Urinary bladder (tissue), 4 donors: ENCODE measurements around the gene PBX1. TPM values are rescaled to one million over a fixed set of nuclear protein-coding genes. Genes with fewer than 3 reads are reported as not detected.

Experiments
- DNase-seq: peaks from one replicate; pipeline ENCODE4 v3.0.0-alpha.2; 2015; ENCODE audit errors: extremely low spot score
- H3K27ac ChIP-seq: one replicate; pipeline ENCODE4 v1.5.1; 2013; ENCODE audit warnings: low read depth, mild to moderate bottlenecking, moderate library complexity
- H3K36me3 ChIP-seq: one replicate; pipeline ENCODE4 v1.6.1; 2013; ENCODE audit warnings: mild to moderate bottlenecking, moderate library complexity; ENCODE audit not compliant: insufficient read depth
- H3K4me1 ChIP-seq: one replicate; pipeline ENCODE4 v1.6.1; 2013; ENCODE audit warnings: mild to moderate bottlenecking, moderate library complexity; ENCODE audit not compliant: insufficient read depth
- H3K4me3 ChIP-seq: one replicate; pipeline ENCODE4 v1.5.1; 2013; ENCODE audit warnings: low read depth, low read length
- WGBS: extraction: QIAGEN DNeasy Blood & Tissue Kit; methylation state at CpG from one replicate; pipeline ENCODE4 v1.1.7; 2013; 5-methylcytosine and 5-hydroxymethylcytosine counted together
- polyA plus RNA-seq: library from polyadenylated mRNA; stranded (reverse); fragments of 200-250 nt; gene quantifications from one replicate; pipeline ENCODE4 v1.2.3, GENCODE V29; 2013
- total RNA-seq: library from RNA; depleted of rRNA; stranded (reverse); fragments of >200 nt; gene quantifications from one replicate; pipeline ENCODE4 v1.2.3, GENCODE V29; 2014
- donor health status: healthy with polysubstance abuse.
- donor health status: healthy.

The PBX1 gene
- total and polyA plus RNA-seq, 2 donors = 67.8 to 241 TPM

DNA sequence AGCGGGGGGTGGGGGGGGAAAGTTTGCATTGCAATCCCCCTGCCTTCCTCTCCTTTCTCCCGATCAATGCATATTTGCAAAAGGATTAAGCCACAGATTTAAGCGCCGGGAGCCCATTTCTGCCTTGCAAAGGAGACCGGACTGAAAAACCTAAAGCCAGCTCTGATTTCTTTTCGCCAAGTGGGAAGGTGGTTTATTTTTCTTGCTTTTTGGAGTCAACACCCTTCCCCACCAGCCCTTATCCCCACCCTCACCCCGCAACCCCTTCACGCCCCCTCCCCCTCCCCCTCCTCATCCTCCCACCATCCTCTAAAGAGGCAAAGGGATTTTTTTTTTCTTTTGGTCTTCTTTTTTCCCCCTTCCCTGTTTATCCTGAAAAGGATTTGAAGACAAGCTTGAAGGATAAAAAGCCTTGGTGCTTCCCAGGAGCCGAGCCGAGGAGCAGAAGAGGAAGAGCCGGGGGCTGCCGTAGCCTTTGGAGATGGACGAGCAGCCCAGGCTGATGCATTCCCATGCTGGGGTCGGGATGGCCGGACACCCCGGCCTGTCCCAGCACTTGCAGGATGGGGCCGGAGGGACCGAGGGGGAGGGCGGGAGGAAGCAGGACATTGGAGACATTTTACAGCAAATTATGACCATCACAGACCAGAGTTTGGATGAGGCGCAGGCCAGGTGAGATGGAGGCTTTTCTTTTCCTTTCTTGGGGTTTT lies 513 bp downstream of the PBX1 start:
- H3K4me3 ChIP-seq = peak overlapping the region; percentile 84
- DNase-seq = no peak
- H3K27ac ChIP-seq = peak overlapping the region; percentile 73
- no peaks in the 10 kb centered on the region for H3K4me1 ChIP-seq
- H3K36me3 ChIP-seq = no peaks in the 10 kb centered on the region
- under 1% methylated on average over 20 of the region's 20 CpGs for WGBS

DNA sequence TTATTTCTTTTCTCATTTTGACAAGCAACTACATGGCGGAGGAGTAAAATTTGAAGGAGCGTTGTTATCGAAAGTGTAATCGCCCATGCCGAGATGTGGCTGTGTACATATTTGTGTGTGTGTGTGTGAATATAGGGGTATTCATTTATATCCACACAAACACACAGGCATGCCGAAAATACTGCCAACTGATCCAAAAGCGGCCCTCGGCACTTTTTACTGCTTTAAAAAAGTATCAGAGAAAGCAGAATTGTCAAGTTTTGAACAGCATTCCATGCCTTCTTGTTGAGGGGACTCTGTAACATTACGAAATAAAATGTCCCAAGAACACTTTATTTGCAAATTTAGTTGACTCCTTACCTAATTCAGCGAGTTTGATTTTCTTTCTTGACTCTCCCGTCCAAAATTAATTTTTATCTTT lies 1.1 kb downstream of the PBX1 start:
- Histone ChIP-seq H3K4me3 (peak overlapping the region; percentile 84), H3K4me1 (no peaks in the 10 kb centered on the region), H3K27ac (peak overlapping the region; percentile 73), H3K36me3 (no peaks in the 10 kb centered on the region)
- DNase-seq = no peak
- WGBS = under 1% methylated on average over 11 of the region's 11 CpGs

DNA sequence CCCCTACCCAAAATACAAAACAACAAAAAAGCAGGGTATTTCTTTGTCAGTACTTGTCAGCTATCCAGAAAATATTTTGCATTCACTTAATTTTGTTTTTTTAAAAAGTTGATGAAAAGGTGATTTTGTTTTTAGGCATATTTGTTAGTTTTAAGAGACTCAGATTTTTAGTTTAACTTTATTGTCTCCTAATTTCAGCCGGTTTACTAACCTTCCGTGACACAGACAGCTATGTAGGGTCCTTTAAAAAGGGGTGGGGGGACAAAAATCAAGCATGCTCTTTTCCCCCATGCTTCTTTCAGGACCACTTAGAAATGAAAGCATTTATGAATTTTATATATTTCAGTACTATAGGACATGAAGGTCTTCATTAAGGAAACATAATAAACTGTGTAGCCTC lies 1.6 kb downstream of the PBX1 start:
- H3K4me1 ChIP-seq = no peaks in the 10 kb centered on the region
- H3K4me3 ChIP-seq = peak overlapping the region; percentile 84
- WGBS = under 1% methylated on average over 2 of the region's 2 CpGs
- H3K27ac ChIP-seq = peak overlapping the region; percentile 59
- no peaks in the 10 kb centered on the region for H3K36me3 ChIP-seq
- DNase-seq = no peak

DNA sequence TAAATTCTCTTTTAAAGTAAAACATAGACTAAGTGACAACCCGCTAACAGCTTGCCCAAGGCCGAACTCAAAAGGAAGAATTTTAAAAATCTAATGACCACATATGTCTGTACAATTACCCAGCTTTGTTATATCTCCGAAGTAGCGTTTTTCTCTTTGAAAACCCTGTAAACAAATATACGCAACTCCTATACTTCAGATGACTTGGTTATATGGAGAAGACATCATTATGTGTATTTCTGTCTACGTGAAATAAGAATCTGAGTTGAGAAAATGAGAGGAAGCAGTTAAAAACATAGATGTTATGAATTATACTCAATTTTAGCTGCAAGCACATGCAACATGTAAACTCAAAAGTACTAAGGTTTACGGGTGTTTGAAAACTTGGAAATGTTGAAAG lies 2.0 kb downstream of the PBX1 start:
- peak overlapping the region; percentile 59 for H3K27ac ChIP-seq
- 3% methylated on average over 7 of the region's 7 CpGs for WGBS

DNA sequence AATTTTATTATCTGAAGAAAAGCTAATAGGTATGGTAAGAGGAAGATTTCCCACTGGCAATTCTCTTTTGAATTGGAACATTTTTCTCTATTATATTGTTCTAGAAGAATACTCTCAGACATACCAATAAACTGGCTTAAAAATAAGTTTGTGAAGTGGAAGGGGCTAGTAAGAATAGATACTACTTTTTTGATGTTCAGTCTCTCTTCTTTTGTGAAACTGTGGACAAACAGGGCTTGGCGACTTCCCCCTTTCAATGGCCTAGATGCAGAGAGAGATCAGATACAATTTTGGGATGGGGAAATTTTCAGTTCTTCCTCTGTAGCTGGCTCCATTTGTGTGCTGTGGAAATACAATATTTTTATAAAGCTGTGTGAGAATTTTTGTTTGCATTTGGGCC lies 2.5 kb downstream of the PBX1 start:
- no peaks in the 10 kb centered on the region for H3K36me3 ChIP-seq
- WGBS = 13% methylated on average over 1 of the region's 1 CpG
- no peak for DNase-seq

More for the DNA sequence above, 2.0 kb downstream of the PBX1 start:
- no peak for DNase-seq
- H3K4me1 ChIP-seq = no peaks in the 10 kb centered on the region
- no peaks in the 10 kb centered on the region for H3K36me3 ChIP-seq
- H3K4me3 ChIP-seq = peak overlapping the region; percentile 84

DNA sequence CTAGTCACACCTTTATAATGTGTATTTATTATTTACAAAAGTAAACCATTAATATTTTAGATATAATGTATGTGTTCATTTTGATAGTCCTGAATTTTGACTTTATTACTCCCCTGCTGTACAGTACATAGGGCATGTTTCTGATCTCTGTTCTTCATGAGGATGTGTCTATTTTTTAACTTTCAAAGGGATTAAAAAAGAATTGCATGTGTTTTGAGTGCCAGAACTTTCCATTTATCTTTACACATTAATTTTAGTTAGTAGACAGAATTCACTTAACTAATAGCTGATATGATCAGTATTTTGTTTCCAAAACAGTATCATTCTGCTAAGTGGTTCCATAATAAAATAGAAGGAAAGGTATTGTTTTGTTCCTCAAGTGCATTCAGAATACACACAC lies 3.1 kb downstream of the PBX1 start:
- Histone ChIP-seq H3K4me1 (no peaks in the 10 kb centered on the region), H3K36me3 (no peaks in the 10 kb centered on the region), H3K27ac (no peak overlapping the region), H3K4me3 (peak overlapping the region; percentile 50)
- no peak for DNase-seq

More for the DNA sequence above, 2.5 kb downstream of the PBX1 start:
- H3K4me1 ChIP-seq = no peaks in the 10 kb centered on the region
- H3K4me3 ChIP-seq = peak overlapping the region; percentile 84
- peak overlapping the region; percentile 67 for H3K27ac ChIP-seq

DNA sequence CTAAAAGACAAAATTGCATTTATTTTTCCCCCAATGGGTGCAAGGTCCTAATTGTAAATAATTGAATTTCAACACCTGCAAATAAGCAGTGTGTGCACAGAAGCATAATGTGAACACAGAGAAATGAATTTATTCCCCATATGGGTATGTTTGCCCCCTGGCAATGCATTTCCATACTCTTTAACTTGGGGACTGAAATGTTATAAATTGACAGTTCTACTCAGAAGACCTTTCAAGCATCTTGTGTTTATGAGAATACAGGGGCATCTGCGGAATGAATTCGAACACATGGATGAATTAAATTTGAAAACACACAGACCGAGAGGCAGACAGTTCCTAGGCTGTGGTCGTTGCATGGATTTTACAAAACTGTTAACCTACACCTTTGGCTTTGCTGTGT lies 3.5 kb downstream of the PBX1 start:
- H3K4me3 ChIP-seq = peak overlapping the region; percentile 50
- WGBS = 23% methylated on average over 4 of the region's 4 CpGs
- peak overlapping the region; percentile 23 for H3K27ac ChIP-seq
- DNase-seq = no peak
- H3K4me1 ChIP-seq = no peaks in the 10 kb centered on the region
- no peaks in the 10 kb centered on the region for H3K36me3 ChIP-seq

DNA sequence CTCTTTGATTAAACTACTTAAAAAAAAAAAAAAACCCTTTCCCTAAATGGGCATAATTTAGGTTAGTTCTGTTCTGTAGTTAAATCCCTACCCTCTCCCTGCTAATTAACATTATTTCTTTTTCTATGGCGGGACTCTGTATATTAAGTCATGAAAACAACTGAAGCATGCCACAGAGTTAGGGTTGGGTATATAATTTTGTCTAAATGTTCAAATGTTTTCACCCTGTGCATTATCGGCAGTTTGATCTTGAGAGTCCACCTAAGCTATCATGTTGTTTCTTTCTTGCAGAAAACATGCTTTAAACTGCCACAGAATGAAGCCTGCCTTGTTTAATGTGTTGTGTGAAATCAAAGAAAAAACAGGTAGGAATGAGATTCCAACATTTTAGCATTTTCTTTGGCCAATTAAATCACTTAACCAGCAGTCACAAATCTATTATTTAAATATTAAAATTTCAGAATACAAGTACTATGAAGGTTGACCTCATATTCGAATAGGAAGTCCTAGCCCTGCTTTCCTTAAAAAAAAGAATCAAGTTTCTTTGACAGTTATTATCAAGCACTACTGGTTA lies 4.0 kb downstream of the PBX1 start:
- WGBS = 20% methylated on average over 3 of the region's 3 CpGs
- H3K4me1 ChIP-seq = no peaks in the 10 kb centered on the region
- no peaks in the 10 kb centered on the region for H3K36me3 ChIP-seq
- no peak for DNase-seq
- peak overlapping the region; percentile 50 for H3K4me3 ChIP-seq
- peak overlapping the region; percentile 23 for H3K27ac ChIP-seq

DNA sequence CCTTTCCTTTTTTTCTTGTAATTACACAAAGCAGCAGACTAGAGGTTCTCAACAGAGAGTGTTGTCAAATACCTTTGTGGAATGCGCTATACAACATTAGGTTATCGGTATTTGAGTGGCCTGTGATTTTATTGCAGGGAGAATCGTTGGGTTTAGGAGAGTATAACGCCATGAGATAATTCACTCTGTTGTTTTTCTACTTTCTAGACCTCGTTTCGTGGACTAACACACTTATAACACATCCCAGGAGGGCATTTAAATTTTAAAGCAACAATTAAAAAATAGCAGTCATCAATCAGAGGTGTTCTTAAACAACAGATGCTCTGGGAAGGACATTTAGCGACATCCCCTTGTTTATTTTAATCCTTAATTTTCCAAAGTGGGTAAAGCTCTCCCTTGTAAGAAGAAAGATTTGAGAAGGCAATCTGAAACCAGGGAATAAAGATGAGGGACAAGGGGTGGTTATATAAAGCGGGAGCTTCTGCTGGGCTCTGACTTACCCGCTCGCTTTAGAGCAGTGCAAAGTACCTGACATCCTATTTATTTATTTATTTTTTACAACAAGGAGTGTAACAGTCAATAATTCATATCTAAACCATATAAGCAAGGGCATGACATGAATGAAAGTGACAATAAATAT lies 4.9 kb downstream of the PBX1 start:
- DNase-seq = no peak
- WGBS = 27% methylated on average over 10 of the region's 10 CpGs
- no peaks in the 10 kb centered on the region for H3K36me3 ChIP-seq
- no peaks in the 10 kb centered on the region for H3K4me1 ChIP-seq
- peak overlapping the region; percentile 59 for H3K27ac ChIP-seq
- peak overlapping the region; percentile 39 for H3K4me3 ChIP-seq

DNA sequence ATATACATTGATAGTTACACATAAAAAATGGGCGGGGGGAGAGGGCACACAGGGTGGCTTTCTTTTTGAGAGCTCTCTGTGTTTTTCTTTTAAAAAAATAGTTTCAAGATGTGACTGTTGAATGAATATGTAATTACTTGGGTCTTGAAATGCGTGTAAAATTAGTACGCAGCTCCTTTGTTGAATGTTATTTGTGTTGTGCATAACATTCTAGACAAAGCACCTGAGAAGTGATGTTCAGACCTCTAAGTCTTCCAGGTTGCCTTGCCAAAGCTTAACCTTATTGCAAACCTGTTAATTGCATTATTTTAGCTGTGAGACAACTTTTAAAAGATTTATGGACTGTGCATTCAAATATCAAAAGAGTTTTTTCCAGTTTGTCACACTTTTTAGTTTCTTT lies 5.4 kb downstream of the PBX1 start:
- no peak for DNase-seq
- H3K36me3 ChIP-seq = no peaks in the 10 kb centered on the region
- H3K4me3 ChIP-seq = peak overlapping the region; percentile 39
- no peaks in the 10 kb centered on the region for H3K4me1 ChIP-seq
- H3K27ac ChIP-seq = no peak overlapping the region
- 38% methylated on average over 3 of the region's 3 CpGs for WGBS

DNA sequence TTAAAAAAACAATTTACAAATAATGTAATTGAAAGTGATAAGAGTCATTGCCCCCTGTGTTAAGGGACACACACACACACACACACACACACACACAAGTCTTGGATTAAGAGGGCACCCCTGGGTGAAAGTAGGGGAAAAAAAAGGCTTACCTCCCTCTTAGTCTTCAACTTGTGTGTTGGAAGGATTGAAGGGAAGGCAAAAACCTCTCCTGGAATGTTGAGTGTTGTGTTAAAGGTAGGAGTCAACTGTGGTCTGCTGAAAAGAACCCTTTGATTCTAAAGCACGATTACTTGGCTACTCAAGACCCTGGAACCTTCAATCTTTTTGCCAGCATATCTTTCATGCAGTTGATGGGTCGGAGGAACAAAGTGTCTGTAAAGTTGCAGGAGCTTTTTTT lies 6.4 kb downstream of the PBX1 start:
- H3K4me1 ChIP-seq = no peaks in the 10 kb centered on the region
- H3K4me3 ChIP-seq = no peak overlapping the region
- H3K36me3 ChIP-seq = no peaks in the 10 kb centered on the region
- WGBS = 27% methylated on average over 2 of the region's 2 CpGs
- peak overlapping the region; percentile 64 for H3K27ac ChIP-seq
- no peak for DNase-seq

DNA sequence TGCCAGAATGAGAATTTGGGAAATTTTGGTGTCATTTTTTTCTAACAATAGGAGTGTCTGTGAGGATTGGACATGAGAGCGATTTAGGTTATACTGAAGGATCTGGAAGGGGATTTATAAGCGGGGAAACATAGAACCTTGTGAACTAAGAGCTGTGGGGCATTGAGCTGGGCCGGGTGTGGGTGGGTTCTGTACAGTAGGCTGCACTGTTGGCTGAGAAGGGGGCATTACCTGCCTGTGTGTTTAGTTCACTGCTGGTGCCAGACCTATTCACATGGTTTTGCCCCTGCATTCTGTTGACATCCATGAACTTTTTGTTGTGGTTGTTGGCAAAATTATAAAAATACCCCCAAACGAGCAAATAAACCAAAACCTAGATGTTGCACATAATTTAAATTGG lies 8.8 kb downstream of the PBX1 start:
- Histone ChIP-seq H3K4me3 (no peak overlapping the region), H3K4me1 (no peaks in the 10 kb centered on the region), H3K36me3 (no peaks in the 10 kb centered on the region), H3K27ac (no peak overlapping the region)
- WGBS = 83% methylated on average over 4 of the region's 4 CpGs
- DNase-seq = no peak

DNA sequence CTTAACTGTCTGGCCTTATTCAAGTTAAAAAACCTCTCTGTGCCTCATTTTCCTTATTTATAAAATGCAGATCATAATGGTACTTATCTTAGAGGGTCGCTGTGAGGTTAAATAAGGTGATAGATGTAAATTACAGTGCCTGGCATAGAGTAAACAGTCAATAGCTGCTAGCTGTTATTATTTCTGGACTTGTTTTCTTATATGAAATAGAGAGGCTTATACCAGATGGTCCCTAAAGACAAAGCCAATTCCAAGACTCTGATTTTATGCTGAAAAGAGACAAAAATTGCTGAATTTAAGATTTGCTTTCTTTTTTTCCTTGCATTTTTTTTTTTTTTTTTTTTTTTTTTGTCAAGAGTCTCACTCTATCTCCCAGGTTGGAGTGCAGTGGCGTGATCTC lies 10.3 kb downstream of the PBX1 start:
- H3K36me3 ChIP-seq = no peaks in the 10 kb centered on the region
- no peak for DNase-seq
- H3K4me3 ChIP-seq = no peak overlapping the region
- peak overlapping the region; percentile 50 for H3K27ac ChIP-seq
- H3K4me1 ChIP-seq = no peaks in the 10 kb centered on the region
- 85% methylated on average over 2 of the region's 2 CpGs for WGBS

DNA sequence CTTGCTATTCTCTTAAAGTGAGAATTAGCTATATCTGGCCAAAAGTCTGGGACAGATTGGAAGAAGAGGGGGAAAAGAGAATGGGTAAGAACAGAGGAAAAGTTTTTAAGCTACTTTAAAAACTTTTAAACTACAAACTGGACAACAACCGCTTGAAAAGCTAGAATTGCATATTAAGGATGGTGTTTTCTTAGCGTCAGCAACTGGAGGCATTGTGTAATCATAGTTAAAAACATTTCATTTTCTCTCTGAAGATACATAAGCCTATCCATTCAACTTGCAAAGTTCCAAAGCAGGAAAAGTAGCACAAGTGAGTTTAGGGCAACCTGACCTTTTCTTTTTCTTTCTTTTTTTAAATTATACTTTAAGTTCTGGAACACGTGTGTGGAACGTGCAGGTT lies 10.9 kb downstream of the PBX1 start:
- Histone ChIP-seq H3K4me3 (no peak overlapping the region), H3K36me3 (no peaks in the 10 kb centered on the region), H3K4me1 (no peaks in the 10 kb centered on the region), H3K27ac (no peak overlapping the region)
- 89% methylated on average over 4 of the region's 4 CpGs for WGBS
- DNase-seq = no peak
